H1 (cell line): ENCODE results near the gene IPO13. TPM values are rescaled to one million over a fixed set of nuclear protein-coding genes. Genes with fewer than 3 reads are reported as not detected.

Experiments used
- BRCA1 ChIP-seq: IDR thresholded peaks from 2 replicates; pipeline ENCODE4 v1.6.1; 2012; ENCODE audit warnings: low read depth, low read length, improper control_type of control experiment
- GABPA ChIP-seq: IDR thresholded peaks from 2 replicates; pipeline ENCODE4 v1.6.1; 2011; ENCODE audit warnings: mild to moderate bottlenecking, low read length, moderate library complexity, borderline replicate concordance; ENCODE audit not compliant: insufficient read depth
- HDAC2 ChIP-seq, 2 experiments: fragments of 300-600 bp in 1 of 2; sonication (generic) in 1 of 2; IDR thresholded peaks; 2 replicates each; pipeline ENCODE4 v1.6.1; 2011 to 2012; ENCODE audit warnings: low read depth in 2 of 2, low read length in 2 of 2, mild to moderate bottlenecking in 2 of 2, moderate library complexity in 2 of 2, borderline replicate concordance in 1 of 2, inconsistent platforms in 1 of 2
- KDM1A ChIP-seq: fragments of 200-600, 300-600 bp; sonication (generic); IDR thresholded peaks from 2 replicates; pipeline ENCODE4 v1.7.1; 2016; ENCODE audit warnings: mild to moderate bottlenecking, low read length, borderline replicate concordance
- MAFK ChIP-seq: IDR thresholded peaks from 2 replicates; pipeline ENCODE4 v1.6.1; 2012; ENCODE audit warnings: low read depth, mild to moderate bottlenecking, improper control_type of control experiment, low read length
- RBBP5 ChIP-seq: IDR thresholded peaks from 2 replicates; pipeline ENCODE4 v1.7.1; 2012; ENCODE audit warnings: low read depth, mild to moderate bottlenecking, inconsistent platforms, low read length, moderate library complexity, borderline replicate concordance
- RNF2 ChIP-seq: fragments of 200-900, 300-1000 bp; sonication (generic); IDR thresholded peaks from 2 replicates; pipeline ENCODE4 v1.7.1; 2016; ENCODE audit warnings: borderline replicate concordance, low read depth, mild to moderate bottlenecking, antibody characterized with exemption, low read length; ENCODE audit not compliant: poor library complexity, severe bottlenecking; ENCODE audit errors: missing control alignments
- SIX5 ChIP-seq: IDR thresholded peaks from 2 replicates; pipeline ENCODE4 v1.6.1; 2011; ENCODE audit warnings: mild to moderate bottlenecking, low read depth, low read length
- polyA plus RNA-seq, 7 experiments: library from polyadenylated mRNA; depleted of rRNA in 3 of 7; stranded (reverse) in 5 of 7; unstranded in 2 of 7; fragments of >200 nt in 5 of 7; fragments of 200-250 nt in 2 of 7; gene quantifications; 1 replicate in 5 of 7; 2 replicates in 1 of 7; 4 replicates in 1 of 7; pipeline versions ENCODE4 v1.2.1 to v1.2.3, GENCODE V29; 2011 to 2013; ENCODE audit warnings: missing spikeins in 2 of 7, mixed read lengths in 2 of 7
- total RNA-seq: library from RNA; stranded (reverse); fragmentation: NEBNext Ultra II Directional; extraction: Animal tissue kit (Norgen Biotek cat#: 25700); gene quantifications from 2 replicates; pipeline ENCODE4 v1.2.1, GENCODE V29; 2021
- TF ChIP-seq, protein P1 (sequence below): fragments of 300-600 bp; sonication (generic); IDR thresholded peaks from 2 replicates; pipeline ENCODE4 v1.7.1; 2012; ENCODE audit warnings: low read length, moderate library complexity, mild to moderate bottlenecking, inconsistent platforms; ENCODE audit not compliant: insufficient replicate concordance

The IPO13 gene
- total and polyA plus RNA-seq, 2 of the 8 experiments (the other 6 are each of a cell fraction or from before 2014, with no cell fraction given): 23.0 to 27.0 TPM

DNA sequence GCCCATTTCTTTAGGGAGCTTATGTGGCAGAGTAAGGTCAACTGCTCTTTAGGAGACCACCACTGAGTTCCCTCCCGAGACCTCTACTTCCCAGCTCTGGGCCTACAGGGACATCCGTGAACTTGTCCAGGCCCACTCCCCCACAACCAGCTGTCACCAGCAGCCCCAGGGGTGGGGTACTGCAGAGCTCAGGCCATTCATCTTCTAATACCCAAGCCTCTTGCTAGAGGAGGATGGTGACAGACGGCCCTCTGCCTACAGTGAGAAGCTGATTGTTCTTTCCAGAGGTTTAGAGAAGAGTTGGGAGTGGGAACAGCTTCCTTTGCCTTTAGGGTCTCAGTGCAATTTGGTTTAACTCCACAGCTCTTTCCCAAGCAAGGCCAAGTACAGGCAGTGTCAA is 46.4 kb upstream of the IPO13 start (continued):
- TF ChIP-seq, protein P1, sequence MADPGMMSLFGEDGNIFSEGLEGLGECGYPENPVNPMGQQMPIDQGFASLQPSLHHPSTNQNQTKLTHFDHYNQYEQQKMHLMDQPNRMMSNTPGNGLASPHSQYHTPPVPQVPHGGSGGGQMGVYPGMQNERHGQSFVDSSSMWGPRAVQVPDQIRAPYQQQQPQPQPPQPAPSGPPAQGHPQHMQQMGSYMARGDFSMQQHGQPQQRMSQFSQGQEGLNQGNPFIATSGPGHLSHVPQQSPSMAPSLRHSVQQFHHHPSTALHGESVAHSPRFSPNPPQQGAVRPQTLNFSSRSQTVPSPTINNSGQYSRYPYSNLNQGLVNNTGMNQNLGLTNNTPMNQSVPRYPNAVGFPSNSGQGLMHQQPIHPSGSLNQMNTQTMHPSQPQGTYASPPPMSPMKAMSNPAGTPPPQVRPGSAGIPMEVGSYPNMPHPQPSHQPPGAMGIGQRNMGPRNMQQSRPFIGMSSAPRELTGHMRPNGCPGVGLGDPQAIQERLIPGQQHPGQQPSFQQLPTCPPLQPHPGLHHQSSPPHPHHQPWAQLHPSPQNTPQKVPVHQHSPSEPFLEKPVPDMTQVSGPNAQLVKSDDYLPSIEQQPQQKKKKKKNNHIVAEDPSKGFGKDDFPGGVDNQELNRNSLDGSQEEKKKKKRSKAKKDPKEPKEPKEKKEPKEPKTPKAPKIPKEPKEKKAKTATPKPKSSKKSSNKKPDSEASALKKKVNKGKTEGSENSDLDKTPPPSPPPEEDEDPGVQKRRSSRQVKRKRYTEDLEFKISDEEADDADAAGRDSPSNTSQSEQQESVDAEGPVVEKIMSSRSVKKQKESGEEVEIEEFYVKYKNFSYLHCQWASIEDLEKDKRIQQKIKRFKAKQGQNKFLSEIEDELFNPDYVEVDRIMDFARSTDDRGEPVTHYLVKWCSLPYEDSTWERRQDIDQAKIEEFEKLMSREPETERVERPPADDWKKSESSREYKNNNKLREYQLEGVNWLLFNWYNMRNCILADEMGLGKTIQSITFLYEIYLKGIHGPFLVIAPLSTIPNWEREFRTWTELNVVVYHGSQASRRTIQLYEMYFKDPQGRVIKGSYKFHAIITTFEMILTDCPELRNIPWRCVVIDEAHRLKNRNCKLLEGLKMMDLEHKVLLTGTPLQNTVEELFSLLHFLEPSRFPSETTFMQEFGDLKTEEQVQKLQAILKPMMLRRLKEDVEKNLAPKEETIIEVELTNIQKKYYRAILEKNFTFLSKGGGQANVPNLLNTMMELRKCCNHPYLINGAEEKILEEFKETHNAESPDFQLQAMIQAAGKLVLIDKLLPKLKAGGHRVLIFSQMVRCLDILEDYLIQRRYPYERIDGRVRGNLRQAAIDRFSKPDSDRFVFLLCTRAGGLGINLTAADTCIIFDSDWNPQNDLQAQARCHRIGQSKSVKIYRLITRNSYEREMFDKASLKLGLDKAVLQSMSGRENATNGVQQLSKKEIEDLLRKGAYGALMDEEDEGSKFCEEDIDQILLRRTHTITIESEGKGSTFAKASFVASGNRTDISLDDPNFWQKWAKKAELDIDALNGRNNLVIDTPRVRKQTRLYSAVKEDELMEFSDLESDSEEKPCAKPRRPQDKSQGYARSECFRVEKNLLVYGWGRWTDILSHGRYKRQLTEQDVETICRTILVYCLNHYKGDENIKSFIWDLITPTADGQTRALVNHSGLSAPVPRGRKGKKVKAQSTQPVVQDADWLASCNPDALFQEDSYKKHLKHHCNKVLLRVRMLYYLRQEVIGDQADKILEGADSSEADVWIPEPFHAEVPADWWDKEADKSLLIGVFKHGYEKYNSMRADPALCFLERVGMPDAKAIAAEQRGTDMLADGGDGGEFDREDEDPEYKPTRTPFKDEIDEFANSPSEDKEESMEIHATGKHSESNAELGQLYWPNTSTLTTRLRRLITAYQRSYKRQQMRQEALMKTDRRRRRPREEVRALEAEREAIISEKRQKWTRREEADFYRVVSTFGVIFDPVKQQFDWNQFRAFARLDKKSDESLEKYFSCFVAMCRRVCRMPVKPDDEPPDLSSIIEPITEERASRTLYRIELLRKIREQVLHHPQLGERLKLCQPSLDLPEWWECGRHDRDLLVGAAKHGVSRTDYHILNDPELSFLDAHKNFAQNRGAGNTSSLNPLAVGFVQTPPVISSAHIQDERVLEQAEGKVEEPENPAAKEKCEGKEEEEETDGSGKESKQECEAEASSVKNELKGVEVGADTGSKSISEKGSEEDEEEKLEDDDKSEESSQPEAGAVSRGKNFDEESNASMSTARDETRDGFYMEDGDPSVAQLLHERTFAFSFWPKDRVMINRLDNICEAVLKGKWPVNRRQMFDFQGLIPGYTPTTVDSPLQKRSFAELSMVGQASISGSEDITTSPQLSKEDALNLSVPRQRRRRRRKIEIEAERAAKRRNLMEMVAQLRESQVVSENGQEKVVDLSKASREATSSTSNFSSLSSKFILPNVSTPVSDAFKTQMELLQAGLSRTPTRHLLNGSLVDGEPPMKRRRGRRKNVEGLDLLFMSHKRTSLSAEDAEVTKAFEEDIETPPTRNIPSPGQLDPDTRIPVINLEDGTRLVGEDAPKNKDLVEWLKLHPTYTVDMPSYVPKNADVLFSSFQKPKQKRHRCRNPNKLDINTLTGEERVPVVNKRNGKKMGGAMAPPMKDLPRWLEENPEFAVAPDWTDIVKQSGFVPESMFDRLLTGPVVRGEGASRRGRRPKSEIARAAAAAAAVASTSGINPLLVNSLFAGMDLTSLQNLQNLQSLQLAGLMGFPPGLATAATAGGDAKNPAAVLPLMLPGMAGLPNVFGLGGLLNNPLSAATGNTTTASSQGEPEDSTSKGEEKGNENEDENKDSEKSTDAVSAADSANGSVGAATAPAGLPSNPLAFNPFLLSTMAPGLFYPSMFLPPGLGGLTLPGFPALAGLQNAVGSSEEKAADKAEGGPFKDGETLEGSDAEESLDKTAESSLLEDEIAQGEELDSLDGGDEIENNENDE: no peak
- no peak for TF ChIP-seq BRCA1
- no peak for TF ChIP-seq KDM1A
- no peak for TF ChIP-seq HDAC2 (IDR thresholded peaks at IDR 0.05; ENCODE audit: borderline replicate concordance in 1 of 2, low read depth in 2 of 2, low read length in 2 of 2)
- TF ChIP-seq GABPA: no peak
- no peak for TF ChIP-seq SIX5
- no peak for TF ChIP-seq RBBP5
- TF ChIP-seq RNF2: no peak
- no peak for TF ChIP-seq MAFK
